Activated naive CD4-positive, alpha-beta T cell treated with Interleukin-2 at 50 U/mL for 16 hours (primary cell): ENCODE results near the gene ARPC2.
A peak's percentile ranks its signal among the peaks of the same experiment; 100 is the strongest.

Experiments used
- DNase-seq: peaks from one replicate; pipeline ENCODE4 v3.0.0-alpha.2; 2020

Gene ARPC2

DNA sequence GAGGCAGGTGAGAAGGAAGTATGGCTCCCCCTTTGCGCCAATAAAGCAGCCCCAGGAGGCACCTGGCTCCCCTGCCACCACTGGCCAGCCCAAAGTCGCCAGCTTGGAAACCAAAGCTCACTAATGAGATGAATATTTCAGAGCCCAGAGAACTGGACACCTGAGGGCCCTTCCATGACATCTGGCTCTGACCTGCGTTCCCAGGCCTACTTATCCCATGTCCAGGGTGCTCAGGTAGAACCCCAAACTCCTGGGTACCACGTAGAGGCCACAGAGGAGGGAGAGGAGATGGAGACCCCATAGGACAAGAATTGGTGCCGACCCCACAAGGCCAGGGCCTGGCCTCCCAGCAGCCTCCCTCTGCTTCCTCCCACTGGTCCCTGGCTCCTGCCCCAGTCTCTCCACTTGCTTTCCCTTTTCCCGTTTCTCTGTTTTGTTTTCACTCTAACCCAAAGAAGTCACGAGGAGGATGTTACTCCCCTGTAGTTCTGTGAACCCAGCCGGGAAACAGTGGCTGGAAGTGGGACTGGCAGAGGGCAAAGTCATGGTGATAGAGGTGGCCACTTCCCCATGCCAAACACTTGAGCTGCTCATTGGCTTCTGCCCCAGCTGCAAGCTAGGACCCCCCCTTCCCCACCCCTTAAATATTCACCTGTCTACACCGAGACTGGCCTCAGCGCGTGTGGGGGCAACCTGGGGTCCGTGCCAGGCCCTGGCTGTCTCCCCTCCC is 74.5 kb downstream of the ARPC2 start:
- DNase-seq: no peak

DNA sequence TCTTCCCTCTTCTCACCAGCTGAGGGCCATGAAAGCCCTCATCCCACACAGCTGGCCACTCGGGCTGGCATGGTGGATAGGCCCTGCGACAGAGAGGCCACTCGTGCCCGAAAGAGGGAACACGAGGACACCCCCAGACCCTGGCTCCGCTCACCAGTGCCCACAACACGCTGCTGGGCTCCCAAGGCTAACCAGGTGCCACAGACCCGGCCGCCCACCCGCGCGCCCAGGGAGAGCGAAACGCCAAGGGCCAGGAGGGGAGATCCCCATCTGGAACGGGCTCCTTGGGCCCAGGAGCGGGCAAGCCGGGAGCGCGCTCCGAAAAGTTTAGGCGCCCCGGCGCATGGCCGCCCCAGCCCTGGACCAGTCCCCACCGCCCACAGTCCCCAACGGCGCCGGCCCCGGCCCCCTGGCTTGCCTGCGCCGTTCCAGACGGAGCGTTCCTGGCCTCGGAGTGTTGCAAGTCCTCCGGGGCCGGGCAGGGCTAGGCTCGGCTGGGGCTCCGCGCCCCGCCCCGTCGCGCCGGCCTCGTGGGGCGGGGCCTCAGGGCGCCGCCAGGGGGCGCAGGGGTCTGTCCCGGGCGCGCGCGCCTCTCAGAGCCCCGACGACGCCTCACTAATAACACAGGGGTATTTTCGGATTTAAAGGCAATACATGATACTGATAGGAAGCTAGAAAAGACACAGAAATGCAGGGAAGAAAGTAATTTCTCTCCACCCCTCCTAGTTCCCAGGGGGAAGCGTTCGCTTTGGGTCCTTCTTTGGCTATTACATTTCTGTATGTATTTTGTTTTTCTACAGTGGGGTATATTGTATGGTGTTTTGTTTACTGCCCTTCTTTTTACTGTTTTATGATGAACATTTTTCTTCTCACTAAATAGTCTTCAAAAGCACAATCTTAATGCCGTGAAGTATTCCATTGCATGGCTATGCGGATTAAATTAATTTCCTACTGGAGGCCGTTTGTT is 75.3 kb downstream of the ARPC2 start, which contains the start of gene TMBIM1:
Gene TMBIM1, minus strand, starts transcription at position 456 of the 967 bp plus-strand sequence. CDS start 10,362 bp downstream, outside the sequence.
- peak; percentile 82 for DNase-seq

DNA sequence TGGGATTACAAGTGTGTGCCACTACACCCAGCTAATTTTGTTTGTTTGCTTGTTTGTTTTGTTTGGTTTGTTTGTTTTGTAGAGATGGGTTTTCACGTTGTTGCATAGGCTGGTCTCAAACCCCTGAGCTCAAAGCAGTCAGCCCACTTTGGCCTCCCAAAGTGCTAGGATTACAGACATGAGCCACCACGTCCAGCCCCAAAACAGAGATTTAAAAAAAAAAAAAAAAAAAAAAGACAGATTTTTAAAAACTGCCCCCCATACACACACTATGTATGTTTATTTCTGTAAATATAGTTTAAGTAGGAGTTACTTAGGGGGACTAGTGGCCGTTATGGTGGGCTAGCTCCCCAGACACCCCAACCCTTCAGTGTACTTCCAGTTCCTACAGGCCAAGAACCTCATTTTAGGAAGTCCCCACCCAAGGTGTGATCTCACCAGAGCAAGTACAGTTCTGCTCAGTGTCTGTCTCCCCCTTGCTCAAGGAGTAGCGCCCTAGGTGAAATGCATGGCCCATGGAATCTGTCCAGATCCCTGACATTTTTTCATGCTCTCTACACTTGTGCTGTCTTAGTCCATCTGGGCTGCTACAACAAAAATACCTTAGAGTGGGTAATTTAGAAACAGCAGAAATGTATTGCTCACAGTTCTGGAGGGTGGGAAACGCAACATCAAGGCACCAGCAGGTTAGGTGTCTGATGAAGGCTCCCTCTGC is 76.9 kb downstream of the ARPC2 start:
- DNase-seq: no peak

DNA sequence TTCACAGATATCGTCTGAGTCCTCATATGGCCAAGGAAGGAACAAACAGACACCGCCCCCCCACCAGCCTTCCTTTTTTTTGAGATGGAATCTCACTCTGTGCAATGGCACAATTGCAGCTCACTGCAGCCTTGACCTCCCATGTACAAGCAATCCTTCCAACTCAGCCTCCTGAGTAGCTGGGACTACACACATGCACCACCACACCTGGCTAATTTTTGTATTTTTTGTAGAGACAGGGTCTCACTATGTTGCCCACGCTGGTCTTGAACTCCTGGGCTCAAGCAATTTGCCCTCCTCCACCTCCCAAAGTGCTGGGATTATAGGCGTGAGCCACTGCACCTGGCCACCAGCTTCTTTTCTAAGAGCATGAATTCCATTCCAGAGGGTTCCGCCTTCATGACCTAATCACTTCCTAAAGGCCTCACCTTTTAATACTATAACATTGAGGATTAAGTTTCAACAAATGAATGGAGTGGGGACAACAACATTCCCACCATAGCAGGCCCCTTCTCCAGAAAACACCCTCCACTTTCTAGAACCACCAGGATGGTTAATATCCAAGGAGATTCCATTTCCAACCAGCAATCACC is 77.5 kb downstream of the ARPC2 start:
- DNase-seq: no peak

DNA sequence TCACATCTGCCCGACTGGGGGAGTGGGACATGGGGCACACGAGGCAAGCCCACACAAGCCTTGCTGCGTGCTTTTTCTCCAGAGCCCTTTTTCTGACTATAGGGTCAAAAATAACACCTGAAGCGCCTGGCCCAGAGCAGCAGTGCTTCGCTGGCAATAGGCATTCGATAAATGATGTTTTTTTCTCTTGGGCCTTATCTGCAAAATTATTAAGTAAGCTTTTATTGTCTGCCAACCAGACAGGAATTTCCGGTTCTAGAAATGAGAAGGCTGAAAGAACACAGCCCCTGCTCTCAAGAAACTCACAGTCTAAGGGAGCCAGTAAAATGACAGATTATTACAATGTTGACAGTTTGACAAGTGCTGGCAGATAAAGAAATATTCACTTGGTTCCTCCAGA is 78.0 kb downstream of the ARPC2 start:
- no peak for DNase-seq

DNA sequence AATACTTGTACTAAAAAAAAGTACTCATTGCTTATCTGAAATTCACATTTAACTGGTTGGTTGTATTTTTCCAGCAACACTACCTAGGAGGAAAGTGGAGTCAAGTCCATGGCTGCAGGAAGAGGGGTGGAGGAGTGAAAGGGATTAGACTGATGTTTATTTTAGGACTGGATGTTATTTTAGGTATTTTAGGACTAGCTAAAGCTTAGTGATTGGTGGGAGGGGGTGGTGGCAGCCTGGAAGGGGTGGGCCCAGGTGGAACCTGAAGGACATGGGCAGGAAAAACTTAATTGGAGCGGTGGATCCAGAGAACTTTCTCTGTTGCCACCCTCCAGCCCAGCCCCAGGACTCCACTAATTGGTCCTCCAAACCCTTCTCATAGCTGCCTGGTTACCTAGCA is 79.2 kb downstream of the ARPC2 start:
- no peak for DNase-seq

DNA sequence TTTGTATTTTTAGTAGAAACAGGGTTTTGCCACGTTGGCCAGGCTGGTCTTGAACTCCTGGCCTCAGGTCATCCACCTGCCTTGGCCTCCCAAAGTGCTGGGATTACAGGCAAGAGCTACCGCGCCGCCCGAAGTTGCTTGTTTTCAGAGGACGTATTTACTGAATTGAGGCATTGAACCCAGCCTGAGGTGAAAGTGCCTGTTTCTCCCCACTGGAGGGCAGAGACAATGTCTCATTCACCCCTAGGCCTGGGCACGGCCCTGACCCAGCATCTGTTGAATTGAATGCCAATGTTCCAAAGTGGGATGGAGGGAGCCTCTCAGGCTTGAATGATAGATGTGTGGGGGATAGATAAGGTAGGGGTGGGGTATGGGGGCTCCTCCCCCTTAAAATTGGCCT is 79.9 kb downstream of the ARPC2 start:
- DNase-seq: no peak

DNA sequence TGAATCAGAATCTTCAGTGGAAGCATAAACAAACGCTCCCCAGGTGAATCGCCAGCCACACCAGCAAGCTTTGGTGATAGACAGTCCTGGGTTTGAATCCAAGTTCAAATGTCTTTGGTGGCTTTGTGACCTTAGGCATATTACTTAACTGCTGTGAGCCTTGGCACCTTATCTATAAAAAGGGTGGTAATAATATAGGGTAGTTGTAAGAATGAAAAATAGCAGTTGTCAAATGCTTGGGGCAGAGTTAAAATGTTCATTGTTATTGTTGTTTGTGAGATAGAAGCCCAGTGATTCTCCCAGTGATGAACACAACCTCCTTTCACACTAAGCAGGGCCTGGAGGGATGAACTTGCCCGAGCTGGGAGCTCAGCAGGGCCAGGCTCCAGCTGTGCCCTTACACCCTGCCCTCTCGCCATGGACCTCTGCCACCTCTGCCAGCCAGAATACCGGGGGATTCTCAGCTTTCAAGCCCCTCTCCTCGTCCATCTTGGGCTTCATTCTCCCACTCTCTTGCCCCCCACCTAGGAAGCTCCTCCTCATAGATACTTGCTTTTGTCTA is 81.4 kb downstream of the ARPC2 start:
- DNase-seq: no peak

DNA sequence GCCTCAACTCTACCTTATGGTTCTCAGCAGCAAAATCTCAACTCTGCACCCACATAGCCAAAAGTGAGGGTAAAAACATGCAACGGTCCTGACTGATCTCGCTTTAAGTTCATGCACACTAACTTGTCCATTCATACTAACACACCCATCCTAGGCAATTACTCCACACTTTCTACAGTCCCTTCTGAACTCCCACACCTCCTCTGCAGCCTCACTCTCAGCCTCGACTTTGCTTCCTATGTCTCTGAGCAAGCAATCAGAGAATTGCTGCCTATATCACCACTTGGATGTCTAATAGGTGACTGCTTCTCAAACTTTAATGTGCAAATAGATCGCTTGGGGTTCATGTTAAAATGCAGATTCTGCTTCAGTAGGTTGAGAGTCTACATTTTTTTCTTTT is 83.2 kb downstream of the ARPC2 start:
- DNase-seq: no peak

DNA sequence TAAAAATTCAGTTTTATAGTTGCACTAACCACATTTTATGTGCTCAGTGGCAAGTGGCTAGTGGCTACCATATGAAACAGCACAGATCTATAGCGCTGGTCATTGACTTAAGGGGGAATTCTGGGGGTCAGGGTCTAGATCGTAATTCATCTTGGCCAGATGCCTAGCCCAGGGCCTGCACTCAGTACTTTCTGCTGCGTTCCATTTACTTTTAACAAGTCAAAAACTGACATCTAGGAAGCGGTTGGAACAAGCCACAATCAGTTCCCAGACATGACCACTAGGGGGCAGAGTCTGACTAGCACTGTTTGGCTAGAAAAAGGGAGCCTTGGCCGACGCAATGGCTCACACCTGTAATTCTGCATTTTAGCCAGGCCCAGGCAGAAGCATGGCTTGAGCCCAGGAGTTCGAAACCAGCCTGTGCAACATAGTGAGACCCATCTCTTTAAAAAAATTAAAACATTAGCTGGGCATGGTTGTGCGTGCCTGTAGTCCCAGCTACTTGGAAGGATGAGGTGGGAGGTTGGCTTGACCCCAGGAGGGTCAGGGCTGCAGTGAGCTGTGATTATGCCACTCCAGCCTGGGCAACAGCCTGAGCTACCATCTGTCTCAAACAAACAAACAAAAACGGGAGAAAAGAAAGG is 84.3 kb downstream of the ARPC2 start:
- DNase-seq: peak; percentile 86
